Uterus (tissue), 4 donors: Measurements from ENCODE around the gene BPTF. TPM values are rescaled to one million over a fixed set of nuclear protein-coding genes. Genes with fewer than 3 reads are reported as not detected.

Experiments used
- DNase-seq, 2 donors: peaks; one replicate each; pipeline ENCODE4 v3.0.0-alpha.2; 2019 to 2020
- H3K27ac ChIP-seq, 2 donors: fragments of 200-600 bp; sonication (generic); 1 replicate in 1 of 2; 2 replicates in 1 of 2; pipeline ENCODE4 v1.5.1; 2016 to 2018
- H3K27me3 ChIP-seq, 2 donors: fragments of 200-600 bp; sonication (generic); one replicate each; pipeline ENCODE4 v1.5.1; 2018 to 2019; ENCODE audit warnings: control low read depth in 1 of 2
- H3K36me3 ChIP-seq, 2 donors: fragments of 200-600 bp; sonication (generic); one replicate each; pipeline ENCODE4 v1.5.1; 2019; ENCODE audit warnings: control low read depth in 1 of 2
- H3K4me1 ChIP-seq, 2 donors: fragments of 200-600 bp; sonication (generic); one replicate each; pipeline ENCODE4 v1.5.1; 2018 to 2019; ENCODE audit warnings: control low read depth in 1 of 2
- H3K4me3 ChIP-seq, 2 donors: fragments of 200-600 bp; sonication (generic); 1 replicate in 1 of 2; 2 replicates in 1 of 2; pipeline ENCODE4 v1.5.1; 2018 to 2019; ENCODE audit warnings: mild to moderate bottlenecking in 1 of 2
- H3K9me3 ChIP-seq, 2 donors: fragments of 200-600 bp; sonication (generic); one replicate each; pipeline ENCODE4 v1.5.1; 2019; ENCODE audit warnings: control low read depth in 1 of 2
- CTCF ChIP-seq, 4 experiments: fragments of 200-600 bp in 2 of 4; fragments of 450-650 bp in 2 of 4; sonication (generic) in 2 of 4; IDR thresholded peaks; one replicate each; pipeline ENCODE4 v1.5.1; 2016 to 2019; ENCODE audit warnings: antibody characterized with exemption in 4 of 4, mild to moderate bottlenecking in 2 of 4, moderate library complexity in 1 of 4
- POLR2A ChIP-seq, 2 donors: fragments of 450-650 bp; IDR thresholded peaks; one replicate each; pipeline ENCODE4 v1.6.1; 2016; ENCODE audit warnings: antibody characterized with exemption in 2 of 2, mild to moderate bottlenecking in 1 of 2, moderate library complexity in 1 of 2
- intact Hi-C: fragments of 100-400 bp; cut with DNase I; formaldehyde crosslinking; loops from one replicate; pipeline ENCODE4 v1.15.1; 2023; ENCODE audit warnings: low total_unique reads
- total RNA-seq, 4 donors: library from RNA; depleted of rRNA in 3 of 4; stranded (reverse); fragments of >200 nt in 3 of 4; gene quantifications; one replicate each; pipeline versions ENCODE4 v1.1.0 to v1.2.4, GENCODE V29; 2014 to 2023
- donor health status: DM: yes; HTN: yes; CAD: no.

BPTF gene
- total RNA-seq, 4 donors from 2014 or later, result 67.6 to 183 (median 117) TPM

DNA sequence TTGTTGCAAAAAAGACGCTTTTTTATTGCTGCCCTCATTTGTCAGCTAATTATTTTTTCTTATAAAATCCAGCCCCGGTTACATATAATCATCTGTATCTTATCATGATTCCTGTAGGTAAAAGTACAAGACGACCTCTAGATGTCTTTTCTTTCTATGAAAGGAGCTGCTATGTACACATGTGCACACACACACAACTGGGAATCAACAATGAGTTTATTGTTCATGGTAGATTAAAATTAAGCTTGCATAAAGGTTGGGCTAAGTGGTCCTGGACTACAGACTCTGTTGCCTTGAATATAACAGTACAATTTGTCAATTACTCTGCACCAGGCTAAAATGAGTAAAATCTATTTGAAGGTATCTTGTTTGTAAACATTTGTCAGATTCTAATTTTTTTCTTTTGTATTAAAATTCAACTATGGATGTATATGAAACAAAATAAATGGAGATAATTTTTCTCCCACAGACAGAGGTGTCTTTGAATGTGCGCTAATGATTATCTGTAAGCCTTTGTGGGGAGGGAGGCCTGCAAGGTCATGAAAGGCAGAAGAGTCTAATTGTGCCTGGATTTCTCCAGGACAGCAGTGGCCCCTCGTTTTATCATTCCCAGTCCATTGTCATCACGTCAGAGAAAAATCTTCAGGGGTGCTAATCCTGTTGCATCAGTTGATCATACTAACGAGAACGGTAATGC lies 157.5 kb downstream of the BPTF start:
- Histone ChIP-seq H3K9me3 (no peaks in the 10 kb centered on the region), H3K4me1 (peaks cover 0 to 5% of the 10 kb centered on the region in 2 donors), H3K27me3 (no peaks in the 10 kb centered on the region), H3K27ac (peak overlapping the region; percentile 51 to 92), H3K4me3 (no peak overlapping the region), H3K36me3 (no peaks in the 10 kb centered on the region)
- TF ChIP-seq CTCF (IDR thresholded peaks at IDR 0.05), result no peak
- no peak for TF ChIP-seq POLR2A (IDR thresholded peaks at IDR 0.05)
- intact Hi-C loops, result no loop called here
- no peak for DNase-seq

DNA sequence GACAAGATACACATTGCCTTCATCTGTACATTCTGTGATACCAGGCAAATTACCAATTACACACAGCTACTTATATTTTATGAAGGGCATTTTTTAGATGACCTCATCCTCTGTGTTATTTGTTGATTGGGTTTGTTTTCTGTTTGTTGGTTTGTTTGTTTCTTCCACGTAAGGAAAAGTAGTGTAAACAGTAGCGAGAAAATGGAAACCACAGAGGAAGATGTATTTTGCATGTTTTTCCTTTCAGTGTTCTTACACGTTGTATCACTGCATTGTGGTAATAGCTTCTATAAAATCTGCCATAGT lies 158.0 kb downstream of the BPTF start:
- DNase-seq, result no peak
- Histone ChIP-seq H3K9me3 (no peaks in the 10 kb centered on the region), H3K27ac (peak overlapping the region in 1 of 2 donors; percentile 92), H3K4me3 (no peak overlapping the region), H3K36me3 (no peaks in the 10 kb centered on the region), H3K27me3 (no peaks in the 10 kb centered on the region), H3K4me1 (peaks cover 0 to 5% of the 10 kb centered on the region in 2 donors)
- intact Hi-C loops, result no loop called here
- TF ChIP-seq POLR2A (IDR thresholded peaks at IDR 0.05), result no peak
- TF ChIP-seq CTCF (IDR thresholded peaks at IDR 0.05), result no peak

- Histone ChIP-seq H3K9me3 (no peaks in the 10 kb centered on the region), H3K27me3 (no peaks in the 10 kb centered on the region), H3K36me3 (no peaks in the 10 kb centered on the region), H3K4me3 (no peak overlapping the region), H3K27ac (no peak overlapping the region), H3K4me1 (peaks cover 0 to 6% of the 10 kb centered on the region in 2 donors)
- TF ChIP-seq POLR2A (IDR thresholded peaks at IDR 0.05), result no peak
- TF ChIP-seq CTCF (IDR thresholded peaks at IDR 0.05), result no peak
- no peak for DNase-seq
- intact Hi-C loops, result no loop called here
These were observed 165.6 kb downstream of the BPTF start for GRCh38 chr17:67990909-67991308.

DNA sequence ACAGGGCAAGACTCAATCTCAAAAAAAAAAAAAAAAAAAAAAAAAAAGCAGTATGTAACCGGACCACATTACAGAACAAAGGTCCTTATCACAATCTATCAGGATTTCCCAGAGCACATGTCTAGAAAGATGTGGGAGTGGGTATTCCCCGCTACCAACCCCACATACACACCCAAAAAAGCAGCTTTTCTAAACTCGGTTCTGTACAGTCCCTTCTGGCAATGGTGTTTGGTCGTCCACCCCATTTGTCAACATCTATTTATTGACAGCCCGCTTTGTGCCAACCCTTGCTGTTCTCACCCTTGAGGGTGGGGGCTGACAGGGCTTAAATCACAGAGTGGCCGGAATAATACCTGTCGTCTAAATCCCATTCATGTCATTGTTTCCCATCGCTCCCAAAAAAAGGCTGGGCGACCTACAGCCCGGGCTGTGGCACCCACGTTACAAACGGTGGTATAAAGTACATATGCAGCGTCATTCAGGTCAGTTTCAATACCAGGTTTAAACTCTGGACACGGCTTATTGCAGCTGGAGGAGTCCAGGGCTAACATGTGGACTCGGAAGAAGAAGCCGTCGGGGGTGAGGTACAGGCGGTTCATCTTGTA lies 167.3 kb downstream of the BPTF start:
- Histone ChIP-seq H3K27me3 (no peaks in the 10 kb centered on the region), H3K4me3 (peak overlapping the region; percentile 62 to 75), H3K27ac (peak overlapping the region; percentile 92 to 99), H3K4me1 (peaks cover 0 to 6% of the 10 kb centered on the region in 2 donors), H3K9me3 (no peaks in the 10 kb centered on the region), H3K36me3 (no peaks in the 10 kb centered on the region)
- TF ChIP-seq POLR2A (IDR thresholded peaks at IDR 0.05) (no peak), CTCF (IDR thresholded peaks at IDR 0.05) (no peak)
- intact Hi-C loops, result no loop called here
- no peak for DNase-seq

DNA sequence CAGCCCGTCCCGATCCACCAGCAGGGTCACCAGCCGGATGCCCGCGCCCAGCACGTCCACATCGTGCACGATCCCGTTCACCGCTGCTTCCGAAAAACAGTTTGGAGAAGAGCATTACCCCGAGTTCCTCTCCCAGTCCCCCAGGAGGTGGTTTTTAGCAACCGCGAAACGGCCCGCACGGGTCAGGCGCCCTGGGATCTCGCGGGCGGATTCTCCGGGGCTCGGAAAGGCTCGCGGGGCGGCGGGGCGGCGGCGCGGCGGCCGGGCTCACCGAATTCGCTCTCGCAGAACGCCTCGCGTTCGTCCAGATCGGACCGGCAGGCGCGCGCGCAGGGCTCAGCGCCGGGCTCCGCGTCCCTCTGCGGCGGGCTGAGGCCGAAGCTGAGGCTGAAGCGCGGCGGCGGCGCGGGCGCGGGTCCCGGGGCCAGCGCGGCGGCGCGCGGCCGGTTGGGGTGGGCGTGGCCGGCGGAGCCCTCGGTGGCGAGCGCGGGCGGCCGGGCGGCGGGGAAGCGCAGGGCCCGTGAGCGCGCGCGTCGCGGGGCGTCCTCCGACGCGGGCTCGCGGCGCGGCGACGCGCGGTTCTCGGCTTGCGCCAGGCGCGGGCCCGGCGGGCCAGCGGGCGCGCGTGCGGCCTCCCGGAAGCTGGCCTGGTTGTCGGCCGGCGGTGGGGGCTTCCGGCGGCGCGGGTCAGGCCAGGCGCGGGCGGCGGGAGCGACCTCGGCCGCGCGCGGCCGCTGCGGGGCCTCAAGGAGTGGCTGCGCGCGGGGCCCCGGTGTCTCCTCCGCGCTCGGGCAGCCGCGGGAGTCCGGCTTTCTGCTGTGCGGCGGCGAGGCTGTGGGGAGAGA lies 168.1 kb downstream of the BPTF start:
- Histone ChIP-seq H3K4me3 (peak overlapping the region; percentile 81 to 87), H3K9me3 (no peaks in the 10 kb centered on the region), H3K36me3 (no peaks in the 10 kb centered on the region), H3K27me3 (no peaks in the 10 kb centered on the region), H3K4me1 (peaks cover 0 to 6% of the 10 kb centered on the region in 2 donors), H3K27ac (peak overlapping the region; percentile 98 to 99)
- intact Hi-C loops, result no loop called here
- TF ChIP-seq CTCF (IDR thresholded peaks at IDR 0.05) (peak in 3 of 4 experiments; percentile 10 to 28 (median 13)), POLR2A (IDR thresholded peaks at IDR 0.05) (peak; percentile 19 to 74)
- DNase-seq, result peak; percentile 74 to 87
